Dedifferentiated amniotic fluid mesenchymal stem cell (primary cell): ENCODE results near the gene MICAL1.

ENCODE experiments used
- DNase-seq: peaks from one replicate; pipeline ENCODE4 v3.0.0-alpha.2; 2016; ENCODE audit errors: extremely low spot score

MICAL1 gene

DNA sequence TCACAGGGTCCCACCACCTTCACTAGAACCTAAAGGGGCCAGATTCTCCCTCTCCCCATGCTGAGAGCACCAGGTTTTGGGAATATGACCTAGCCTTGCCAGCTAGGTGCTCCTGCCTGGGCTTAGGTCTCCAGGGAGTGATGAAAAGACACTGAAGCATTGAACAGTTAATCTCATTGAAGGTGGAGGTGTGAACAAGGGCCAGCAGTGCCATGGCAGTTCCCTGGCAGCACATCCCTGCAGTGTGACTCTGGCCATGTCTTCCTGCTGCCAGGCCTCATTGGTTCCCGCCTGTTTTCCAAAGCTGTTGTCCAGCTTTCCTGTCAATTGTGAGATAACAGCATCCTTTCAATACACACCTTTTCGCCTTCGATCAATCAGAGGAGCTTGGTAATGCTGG is 26.1 kb downstream of the MICAL1 start:
- no peak for DNase-seq

GRCh38 chr6:109428889-109429477 is 26.6 kb downstream of the MICAL1 start:
- DNase-seq = peak; percentile 59

- no peak for DNase-seq
Observed at GRCh38 chr6:109424946-109425345, 30.6 kb downstream of the MICAL1 start.

GRCh38 chr6:109421184-109421583 is 34.4 kb downstream of the MICAL1 start:
- no peak for DNase-seq

DNA sequence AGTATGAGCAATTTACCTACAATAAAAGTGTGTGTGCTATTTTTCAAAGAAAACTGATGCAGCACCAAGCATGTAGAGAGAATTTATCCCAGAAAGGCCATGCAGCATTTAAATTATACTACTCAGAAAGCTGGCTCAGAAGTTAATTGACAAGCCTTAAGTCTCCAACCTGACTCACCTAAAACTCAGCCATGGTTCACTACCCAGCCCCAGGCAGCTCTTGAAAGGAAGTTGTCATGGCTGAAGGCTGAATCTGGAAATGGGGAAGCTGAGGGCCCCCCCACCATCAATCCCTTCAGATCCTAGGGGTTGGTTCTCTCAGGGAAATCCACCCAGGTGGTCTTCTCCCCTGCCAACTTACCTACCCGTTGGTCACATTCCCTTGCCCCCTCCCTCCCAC is 34.8 kb downstream of the MICAL1 start:
- DNase-seq = no peak

- DNase-seq = no peak
Observed at GRCh38 chr6:109417646-109418045, 37.9 kb downstream of the MICAL1 start.

- no peak for DNase-seq
Observed at GRCh38 chr6:109411034-109411433, 44.5 kb downstream of the MICAL1 start.

- no peak for DNase-seq
Observed at GRCh38 chr6:109406196-109406595, 49.4 kb downstream of the MICAL1 start.

GRCh38 chr6:109397020-109397419 is 58.6 kb downstream of the MICAL1 start:
- DNase-seq = no peak

DNA sequence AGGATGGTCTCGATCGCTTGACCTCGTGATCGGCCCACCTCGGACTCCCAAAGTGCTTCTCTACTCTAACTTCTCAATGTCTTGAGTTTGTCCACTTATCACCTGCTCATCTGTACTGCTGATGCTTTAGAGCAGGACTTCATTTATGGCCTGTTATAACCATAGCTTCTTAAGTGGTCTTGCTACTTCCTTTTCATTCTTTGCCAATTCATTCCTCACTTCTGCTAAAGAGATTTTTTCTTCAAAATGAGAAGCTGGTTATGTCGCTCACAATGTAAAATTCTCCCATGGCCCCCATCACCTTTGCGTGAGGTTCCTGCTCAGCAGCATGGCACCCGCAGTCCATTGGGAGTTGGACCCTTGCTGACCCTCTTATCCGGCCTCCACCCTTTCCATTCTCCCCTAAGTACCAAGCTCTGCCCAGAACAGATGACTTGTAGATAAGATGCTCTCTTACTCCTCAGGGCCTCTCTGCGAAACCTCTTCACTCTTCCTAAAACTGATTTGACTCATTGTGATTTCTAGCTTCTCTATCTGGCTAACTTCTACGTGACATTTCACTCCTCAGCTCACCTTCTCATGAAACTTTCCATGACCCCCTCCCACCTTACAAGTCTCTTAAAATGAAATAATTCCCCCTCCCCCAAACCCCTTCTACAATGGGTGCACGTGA is 59.4 kb downstream of the MICAL1 start:
- DNase-seq = no peak
